Astrocyte of the hippocampus (primary cell): ENCODE results near the gene QSOX2.

Source experiments
- DNase-seq: peaks from one replicate; pipeline ENCODE4 v3.0.0; 2011; ENCODE audit warnings: low read depth, low spot score

Gene QSOX2

DNA sequence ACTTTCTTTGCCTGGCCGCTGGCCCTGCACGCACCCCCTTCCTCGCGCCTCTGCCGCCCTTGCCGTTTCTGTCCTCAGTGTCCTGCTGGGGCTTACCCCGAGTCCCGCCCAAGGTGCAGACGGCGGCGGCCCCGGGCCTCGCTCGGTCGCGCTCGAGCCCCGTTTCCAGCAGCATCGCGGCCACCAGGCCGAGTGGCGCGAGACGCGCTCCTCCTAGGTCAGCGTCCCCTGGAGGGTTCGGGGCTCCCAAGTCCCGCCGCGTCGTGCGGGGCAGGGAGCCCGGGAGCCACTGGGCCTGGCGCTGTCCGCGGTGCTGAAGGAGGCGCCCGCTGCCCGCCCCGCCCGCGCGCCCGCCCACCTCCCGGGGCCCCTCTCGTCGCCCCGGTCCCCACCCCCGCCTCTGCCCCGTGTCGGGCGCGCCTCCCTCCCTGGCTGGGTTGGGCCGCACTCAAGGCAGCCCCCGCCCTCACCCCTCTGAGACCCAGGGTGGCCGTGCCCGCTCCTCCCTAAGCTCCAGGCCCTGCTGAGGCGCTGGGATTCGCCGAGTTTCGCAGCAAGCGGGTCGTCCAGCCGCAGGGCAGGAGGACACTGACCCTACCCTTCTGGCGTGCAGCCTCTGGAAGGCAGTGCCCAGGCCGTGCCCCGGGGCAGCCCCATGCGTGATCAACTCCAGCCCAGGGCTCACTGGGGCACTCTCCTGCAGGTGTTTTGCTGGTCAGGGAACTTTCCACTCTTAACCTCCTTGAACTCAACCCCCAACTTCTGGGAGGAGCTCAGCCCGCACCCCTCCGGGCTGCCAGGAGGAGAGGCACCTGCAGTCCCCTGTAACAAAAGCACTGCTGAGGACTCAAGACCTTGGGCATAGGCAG is 40.5 kb downstream of the QSOX2 start, which contains the start of gene LHX3:
Gene LHX3 (minus strand): TSS at position 291 of the 869 bp plus-strand sequence. CDS start 116 bp downstream, at position 175.
- peak; percentile 69 for DNase-seq

- DNase-seq, result no peak
These were observed 41.3 kb downstream of the QSOX2 start for GRCh38 chr9:136204145-136204805.

DNA sequence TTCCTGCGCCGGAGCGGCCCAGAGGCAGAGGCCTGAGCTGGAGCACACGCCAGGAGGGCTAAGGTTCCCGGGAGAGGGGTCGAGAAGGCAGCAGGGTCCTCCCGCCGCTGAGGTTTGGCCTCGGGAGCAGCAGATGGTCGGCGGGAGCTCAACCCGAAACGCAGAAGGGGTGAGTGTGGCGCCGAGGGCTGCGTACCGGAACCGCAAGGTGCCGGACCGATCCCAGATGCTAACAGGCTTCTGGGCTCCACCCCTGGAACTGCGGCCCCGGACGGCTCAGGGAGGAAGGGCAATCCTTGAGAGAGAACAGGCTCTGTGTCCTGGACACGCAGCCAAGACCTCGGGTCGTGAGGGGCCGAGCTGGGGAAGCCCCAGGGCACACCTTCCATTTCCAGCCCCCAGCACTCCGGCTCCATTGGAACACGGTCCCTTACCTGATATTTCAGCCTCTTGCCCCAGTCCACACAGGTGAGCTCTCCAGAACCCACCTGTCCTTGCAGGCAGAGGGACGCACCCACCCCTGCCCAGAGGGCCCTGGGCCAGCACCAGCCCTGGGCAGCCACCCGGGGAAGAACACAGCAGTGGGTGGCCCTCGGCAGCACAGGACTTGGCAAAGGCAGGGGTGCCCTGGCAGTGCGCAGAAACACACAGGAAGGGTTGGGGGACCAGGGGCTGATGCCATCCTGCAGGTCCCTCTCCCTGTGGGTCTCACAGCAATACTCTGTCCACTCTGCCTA is 42.0 kb downstream of the QSOX2 start:
- DNase-seq, result no peak

DNA sequence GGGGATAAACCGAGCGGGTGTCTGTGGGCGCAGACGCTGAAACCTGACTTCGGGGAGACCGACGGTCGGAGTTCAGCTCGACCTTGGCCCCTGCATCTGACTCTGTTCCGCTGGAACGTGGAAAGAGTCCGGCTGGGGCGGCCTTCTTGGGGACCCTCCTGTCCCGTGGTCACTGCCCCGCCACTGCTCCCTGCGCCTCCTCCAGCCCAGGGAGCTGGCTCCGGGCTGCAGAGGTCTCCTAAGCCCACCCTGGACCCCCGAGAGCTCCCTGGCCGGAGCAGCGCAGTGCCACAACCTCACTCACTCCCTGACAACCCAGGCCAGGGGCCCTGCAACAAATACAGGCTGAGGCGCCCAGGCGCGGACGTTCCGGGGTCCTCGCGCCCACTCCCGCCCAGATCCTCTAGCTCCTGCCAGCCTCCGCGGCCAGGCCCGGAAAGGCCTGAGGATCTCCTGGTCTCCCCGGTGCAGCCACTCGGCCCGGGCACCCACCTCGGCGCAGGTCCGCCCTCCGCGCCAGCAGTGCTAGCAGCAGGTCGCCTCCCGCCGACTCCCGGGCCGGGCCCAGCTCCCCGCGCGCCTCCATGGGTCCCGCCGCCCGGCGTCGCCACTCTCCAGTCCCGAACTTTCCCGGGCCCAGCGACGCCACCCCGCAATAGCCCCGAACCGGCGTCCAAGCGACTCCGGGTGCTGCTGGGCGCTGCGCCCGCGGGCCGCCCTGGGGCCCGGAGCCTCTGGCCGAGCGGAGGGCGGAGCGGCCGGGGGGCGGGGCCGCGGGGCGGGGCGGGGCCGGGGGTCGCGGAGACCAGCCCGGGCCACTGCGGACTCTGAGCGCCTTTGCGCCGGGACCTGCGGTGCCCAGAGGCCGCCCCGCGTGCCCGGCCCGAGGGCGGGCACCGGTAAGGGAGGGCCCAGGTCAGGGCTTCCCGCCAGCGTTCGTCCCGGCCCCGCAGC is 42.9 kb downstream of the QSOX2 start:
- no peak for DNase-seq

DNA sequence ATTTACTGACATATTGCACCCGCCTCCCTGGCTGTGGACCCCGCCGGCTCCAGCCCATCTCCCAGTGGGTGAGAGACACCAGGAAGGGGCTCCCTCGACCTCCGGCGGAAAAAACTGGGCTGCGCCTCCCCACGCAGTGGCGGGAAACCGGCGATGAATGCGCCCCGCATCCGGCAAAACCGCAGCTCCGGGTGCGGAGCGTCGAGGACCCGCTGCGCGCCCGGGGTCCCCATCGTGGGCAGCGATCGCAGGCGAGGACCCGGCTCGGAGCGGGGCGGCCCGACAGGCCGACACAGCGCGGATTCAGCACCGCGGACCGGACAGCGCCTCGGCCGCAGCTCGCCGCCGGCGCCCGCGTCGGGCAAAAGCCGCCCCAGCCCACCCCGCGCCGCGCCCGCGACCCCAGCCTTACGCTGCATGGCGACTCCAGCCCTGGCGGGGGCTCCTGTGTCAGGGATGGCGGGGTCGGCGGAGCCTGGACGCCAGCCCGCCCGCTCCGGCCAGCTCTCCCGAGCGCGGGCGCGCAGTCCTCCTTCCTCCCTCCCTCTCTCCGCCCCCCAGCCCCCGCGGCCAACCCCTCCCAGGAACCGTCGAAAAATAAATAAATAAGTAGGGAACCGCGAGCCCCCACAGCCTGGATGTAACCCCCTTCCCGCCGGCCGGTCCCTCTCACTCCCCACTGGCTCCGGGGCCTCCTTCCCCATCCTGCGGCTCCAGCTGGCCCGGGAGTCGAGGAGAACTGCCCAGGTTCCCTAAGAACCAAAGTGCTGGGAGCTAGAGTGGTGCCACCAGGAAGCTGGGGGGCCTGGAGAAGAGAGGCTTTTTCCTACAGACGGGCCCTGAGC is 43.8 kb downstream of the QSOX2 start:
- DNase-seq, result peak; percentile 76

DNA sequence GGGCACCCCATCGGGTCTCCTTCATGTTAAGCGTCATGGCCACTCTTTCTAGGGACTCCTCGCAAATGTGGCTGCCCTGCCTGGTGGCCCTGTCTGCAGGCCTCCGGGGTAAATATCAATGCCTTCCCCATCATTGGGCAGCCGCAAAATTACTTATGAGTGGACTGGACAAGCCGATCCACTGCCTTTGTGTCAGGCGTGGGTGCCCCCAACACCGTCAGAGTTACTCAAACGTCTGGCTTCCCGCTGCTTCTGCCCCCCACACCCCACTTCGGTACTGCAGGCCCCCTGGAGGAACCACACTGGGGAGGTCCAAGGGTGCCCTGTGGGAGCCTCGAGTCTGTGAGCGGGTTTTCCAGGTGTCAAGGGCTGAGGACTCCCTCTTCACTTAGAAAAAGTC is 44.4 kb downstream of the QSOX2 start:
- no peak for DNase-seq

DNA sequence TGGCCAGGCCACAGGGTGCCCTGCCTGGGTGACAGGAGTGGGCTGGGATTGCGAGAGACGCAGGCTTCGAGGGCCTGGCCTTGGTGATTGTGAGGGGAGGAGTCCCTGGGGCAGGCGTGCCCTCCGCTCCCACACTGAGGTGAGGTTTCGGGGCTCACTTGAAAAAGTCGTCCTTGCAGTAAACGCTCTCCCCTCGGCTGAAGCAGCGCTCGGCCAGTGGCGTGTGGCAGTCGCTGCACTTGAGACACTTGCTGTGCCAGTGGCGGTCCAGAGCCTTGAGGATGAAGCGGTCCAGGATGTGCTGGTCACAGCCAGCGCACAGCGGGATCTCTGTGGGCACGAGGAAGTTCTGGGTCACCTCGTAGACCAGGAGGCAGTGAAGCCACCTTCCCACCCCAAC is 45.2 kb downstream of the QSOX2 start:
- DNase-seq, result no peak

DNA sequence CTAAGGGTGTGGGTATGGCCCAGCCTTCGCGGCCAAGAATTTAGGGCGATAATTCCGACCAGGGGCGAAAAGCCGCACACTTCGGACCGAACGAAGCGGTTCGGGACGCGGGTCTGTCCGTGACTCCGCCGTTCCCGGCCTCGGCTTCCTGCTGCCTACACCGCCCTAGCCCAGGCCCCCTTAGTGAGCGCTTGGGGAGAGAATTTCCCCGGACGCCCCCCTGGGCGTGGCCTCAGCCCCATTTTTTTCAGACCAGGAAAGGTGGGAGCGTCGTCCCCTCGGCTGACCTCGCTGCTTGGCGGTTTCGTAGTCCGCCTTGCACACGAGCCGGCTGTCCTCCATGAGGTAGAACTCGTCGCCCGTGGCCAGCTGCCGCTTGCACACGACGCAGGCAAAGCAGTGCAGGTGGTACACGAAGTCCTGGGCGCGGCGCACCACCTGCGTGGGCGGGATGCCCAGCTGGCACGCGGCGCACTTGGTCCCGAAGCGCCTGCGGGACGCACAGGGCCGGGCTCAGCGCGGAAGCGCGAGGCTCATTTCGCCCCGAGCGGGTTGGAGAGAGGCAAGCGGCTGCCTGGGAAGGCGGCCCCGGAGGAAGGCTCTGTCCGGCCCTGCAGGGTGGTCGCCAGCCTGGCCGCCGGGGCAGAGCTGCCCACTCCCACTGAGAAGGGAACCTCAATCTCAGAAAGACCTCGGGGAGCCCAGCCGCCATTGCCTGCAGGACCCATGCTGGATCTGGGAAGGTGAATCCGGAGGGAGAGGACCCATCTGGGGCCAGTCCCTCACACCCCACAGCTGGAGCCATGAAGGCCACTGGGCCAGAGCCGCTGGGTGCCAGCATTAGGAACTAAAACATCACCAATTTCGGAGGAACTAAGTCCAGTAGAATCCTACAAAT is 46.0 kb downstream of the QSOX2 start:
- DNase-seq, result no peak

DNA sequence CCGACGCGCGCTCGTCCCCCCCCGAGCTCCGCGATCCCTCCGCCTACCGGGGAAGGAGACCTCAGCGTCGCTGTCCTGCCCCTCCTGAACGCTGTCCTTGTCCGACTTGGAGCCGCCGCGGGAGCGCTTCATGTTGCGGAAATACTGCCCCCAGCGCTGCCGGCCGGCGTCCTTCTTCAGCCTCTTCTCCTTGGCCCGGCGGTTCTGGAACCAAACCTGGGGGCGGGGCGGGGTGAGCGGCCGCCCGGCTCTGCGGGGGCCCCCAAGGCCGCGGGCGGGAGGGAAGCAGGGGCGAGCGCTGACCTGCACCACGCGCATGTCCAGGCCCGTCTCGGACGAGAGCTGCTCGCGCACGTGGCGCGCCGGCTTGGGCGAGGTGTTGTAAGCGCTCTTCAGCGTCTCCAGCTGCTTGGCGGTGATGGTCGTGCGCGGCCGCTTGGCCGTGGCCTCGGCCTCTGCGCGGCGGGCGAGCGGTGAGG is 47.0 kb downstream of the QSOX2 start:
- DNase-seq, result no peak

DNA sequence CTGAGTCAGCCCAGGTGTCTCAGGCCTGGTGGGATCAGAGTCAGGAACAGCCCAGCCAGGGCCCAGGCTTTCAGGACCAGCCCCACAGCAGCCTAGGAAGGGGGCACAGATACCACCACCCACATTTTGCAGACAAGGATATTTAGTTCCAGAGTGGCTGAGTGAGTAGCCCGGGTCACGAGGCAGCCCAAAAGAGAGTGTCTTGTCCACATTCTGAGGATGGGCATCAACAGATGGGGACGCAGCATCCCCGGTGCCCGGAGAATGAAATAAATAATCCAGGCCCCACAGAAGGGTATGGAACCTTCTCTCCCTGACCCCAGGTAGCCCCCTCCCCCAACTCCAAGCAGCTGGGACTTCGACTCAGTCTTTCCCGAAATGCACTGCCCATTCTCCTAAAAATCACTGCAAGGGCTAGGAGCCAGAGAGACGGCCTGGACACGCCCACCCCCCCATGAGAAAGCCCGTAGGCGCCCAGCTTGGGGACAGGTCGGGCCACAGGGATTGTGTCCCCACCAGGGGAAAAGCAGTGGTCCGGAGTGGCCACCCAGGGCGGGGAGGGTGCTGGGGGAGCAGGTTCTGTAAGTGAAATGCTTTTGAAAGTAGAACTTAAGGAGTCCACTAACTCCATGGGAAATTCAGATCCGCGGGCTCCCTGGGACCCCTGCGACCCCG is 47.5 kb downstream of the QSOX2 start:
- no peak for DNase-seq

- DNase-seq, result no peak
These were observed 48.3 kb downstream of the QSOX2 start for GRCh38 chr9:136197084-136197875.

GRCh38 chr9:136196404-136197083 is 49.1 kb downstream of the QSOX2 start:
- no peak for DNase-seq

DNA sequence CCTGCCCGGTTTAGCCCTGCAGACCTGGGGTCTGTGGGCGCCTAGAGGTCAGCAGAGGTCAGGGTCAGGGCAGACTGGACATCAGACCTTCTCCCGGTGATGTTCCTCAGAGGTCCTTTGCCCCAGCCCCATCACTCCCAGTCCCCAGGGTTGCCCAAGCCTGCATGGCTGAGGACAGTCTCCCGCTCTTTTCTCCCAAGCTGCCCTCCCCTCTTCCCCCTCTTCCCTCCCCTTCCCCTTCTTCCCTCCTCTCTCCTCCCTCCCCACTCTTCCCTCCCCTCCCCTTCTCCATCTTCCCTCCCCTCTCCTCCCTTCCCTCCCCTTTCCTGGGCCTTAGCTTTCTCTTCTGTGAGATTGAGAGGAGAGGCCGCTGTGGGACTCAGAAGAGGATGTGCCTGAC is 51.1 kb downstream of the QSOX2 start:
- no peak for DNase-seq

DNA sequence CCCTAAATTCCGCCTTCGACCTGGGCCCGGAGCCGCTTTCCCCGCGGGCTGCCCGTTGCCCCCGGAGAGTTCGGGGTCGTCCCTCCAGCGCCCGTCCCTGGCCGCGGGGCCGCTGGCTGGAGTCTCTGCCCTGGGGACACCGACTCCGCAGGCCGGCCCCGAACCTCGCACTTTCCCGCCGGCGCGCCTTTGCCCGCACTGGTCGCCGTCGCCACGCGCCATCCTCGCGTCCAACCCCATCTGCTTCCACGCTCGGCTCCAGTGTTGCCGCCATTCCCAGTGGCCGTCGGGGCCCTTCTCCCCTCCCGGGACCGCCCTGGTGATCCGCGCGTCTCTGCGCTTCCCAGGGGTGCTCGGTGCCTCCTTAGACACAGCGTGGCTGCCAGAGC is 51.7 kb downstream of the QSOX2 start:
- DNase-seq, result no peak

DNA sequence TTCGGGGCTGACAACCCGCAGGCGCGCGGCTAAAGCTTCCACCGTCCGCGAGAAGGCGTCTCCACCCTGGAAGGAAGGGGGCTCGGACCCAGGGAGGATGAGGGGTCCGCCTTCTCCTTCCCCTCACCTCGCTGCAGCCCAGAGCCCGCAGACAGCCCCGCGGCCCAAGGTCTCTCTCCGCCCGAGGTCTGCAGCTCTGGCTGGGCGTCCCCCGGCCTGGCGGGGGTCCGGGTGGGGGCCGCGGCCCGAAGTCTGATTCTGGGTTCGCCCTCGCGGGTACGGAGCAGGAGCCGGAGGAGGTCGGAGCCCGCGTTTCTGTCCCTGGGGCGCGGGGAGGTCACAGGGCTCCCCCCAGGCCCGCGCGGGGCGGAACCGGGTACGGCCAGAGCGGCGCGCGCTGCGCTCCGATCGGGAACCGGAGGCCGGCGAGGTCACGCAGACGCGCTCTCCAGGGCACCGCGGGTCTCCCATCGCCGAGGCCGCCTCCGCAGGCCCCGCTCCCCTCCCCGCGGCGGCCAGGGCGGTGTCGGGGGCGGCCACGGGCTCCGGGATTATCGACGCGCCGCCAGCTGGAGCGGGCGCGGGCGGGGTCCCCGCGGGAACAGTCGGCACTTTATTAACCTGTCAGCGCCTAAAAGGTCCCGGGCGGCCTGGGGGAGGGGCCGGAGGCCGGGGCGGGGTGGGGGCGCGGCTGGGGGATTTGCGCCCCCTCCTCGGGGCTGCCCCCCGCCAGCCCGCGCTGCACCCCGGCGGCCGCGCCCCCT is 52.3 kb downstream of the QSOX2 start:
- no peak for DNase-seq
